ENCODE measurements around the gene PCF11. TPM values are rescaled to one million over a fixed set of nuclear protein-coding genes. Genes with fewer than 3 reads are reported as not detected.
"Not testable (repeated sequence)": the region's sequence is repeated elsewhere in the genome, so short reads cannot be mapped to it uniquely, and the experiment has no call there.

The PCF11 gene
- total RNA-seq, 4 donors from 2014 or later = 77.2 to 168 (median 112) TPM

GRCh38 chr11:83205608-83206185 is 48.8 kb downstream of the PCF11 start:
- H3K27ac ChIP-seq = no peak overlapping the region
- DNase-seq = no peak
- no peaks in the 10 kb centered on the region for H3K27me3 ChIP-seq
- intact Hi-C loops (cut with DNase I) = no loop called here
- no peak for TF ChIP-seq POLR2A (IDR thresholded peaks at IDR 0.05)
- TF ChIP-seq CTCF (IDR thresholded peaks at IDR 0.05) = no peak
- H3K4me3 ChIP-seq (replicated peaks in 1 of 3) = no peak overlapping the region
- H3K4me1 ChIP-seq = no peaks in the 10 kb centered on the region
- 90 to 95% methylated on average over 3 of the region's 3 CpGs for WGBS, 2 donors
- peaks cover 2 to 17% of the 10 kb centered on the region in 2 donors for H3K36me3 ChIP-seq
- no peaks in the 10 kb centered on the region for H3K9me3 ChIP-seq

- no peak for DNase-seq
- H3K4me3 ChIP-seq (replicated peaks in 1 of 3) = no peak overlapping the region
- peaks cover 0 to 20% of the 10 kb centered on the region in 2 donors for H3K36me3 ChIP-seq
- no peaks in the 10 kb centered on the region for H3K4me1 ChIP-seq
- H3K9me3 ChIP-seq = no peaks in the 10 kb centered on the region
- intact Hi-C loops (cut with DNase I) = no loop called here
- no peaks in the 10 kb centered on the region for H3K27me3 ChIP-seq
- H3K27ac ChIP-seq = no peak overlapping the region
- WGBS, 2 donors = 86 to 87% methylated on average over 1 of the region's 1 CpG
- TF ChIP-seq CTCF (IDR thresholded peaks at IDR 0.05) (no peak), POLR2A (IDR thresholded peaks at IDR 0.05) (no peak)
These were observed 49.3 kb downstream of the PCF11 start for GRCh38 chr11:83206221-83206620.

GRCh38 chr11:83206771-83207382 is 49.9 kb downstream of the PCF11 start:
- H3K4me3 ChIP-seq (replicated peaks in 1 of 3); H3K9me3 ChIP-seq; H3K27me3 ChIP-seq; H3K27ac ChIP-seq; H3K4me1 ChIP-seq; DNase-seq; intact Hi-C loops (cut with DNase I): not testable (repeated sequence)
- H3K36me3 ChIP-seq = peaks cover 0 to 21% of the 10 kb centered on the region in 2 donors
- 65% methylated on average over 4 of the region's 4 CpGs for WGBS, 2 donors

GRCh38 chr11:83219095-83219494 is 62.2 kb downstream of the PCF11 start:
- Histone ChIP-seq H3K9me3 (no peaks in the 10 kb centered on the region), H3K27me3 (no peaks in the 10 kb centered on the region), H3K27ac (no peak overlapping the region), H3K4me1 (peaks cover 0 to 8% of the 10 kb centered on the region in 2 donors), H3K36me3 (no peaks in the 10 kb centered on the region), H3K4me3 (replicated peaks in 1 of 3) (no peak overlapping the region)
- TF ChIP-seq POLR2A (IDR thresholded peaks at IDR 0.05) = no peak
- TF ChIP-seq CTCF (IDR thresholded peaks at IDR 0.05) = no peak
- 77 to 84% methylated on average over 8 of the region's 8 CpGs for WGBS, 2 donors
- intact Hi-C loops (cut with DNase I) = no loop called here
- no peak for DNase-seq

- DNase-seq = no peak
- H3K27ac ChIP-seq = no peak overlapping the region
- H3K36me3 ChIP-seq = no peaks in the 10 kb centered on the region
- 81 to 84% methylated on average over 10 of the region's 10 CpGs for WGBS, 2 donors
- H3K27me3 ChIP-seq = no peaks in the 10 kb centered on the region
- TF ChIP-seq CTCF (IDR thresholded peaks at IDR 0.05) (no peak), POLR2A (IDR thresholded peaks at IDR 0.05) (no peak)
- H3K4me3 ChIP-seq (replicated peaks in 1 of 3) = no peak overlapping the region
- H3K9me3 ChIP-seq = no peaks in the 10 kb centered on the region
- intact Hi-C loops (cut with DNase I) = no loop called here
- H3K4me1 ChIP-seq = peaks cover 0 to 8% of the 10 kb centered on the region in 2 donors
These were observed 63.3 kb downstream of the PCF11 start for GRCh38 chr11:83220260-83220659.

All from thyroid gland (tissue), 4 donors.